ENCODE data around the gene ARHGAP31.
"Not testable (repeated sequence)": the region's sequence is repeated elsewhere in the genome, so short reads cannot be mapped to it uniquely, and the experiment has no call there.

Gene ARHGAP31, protein sequence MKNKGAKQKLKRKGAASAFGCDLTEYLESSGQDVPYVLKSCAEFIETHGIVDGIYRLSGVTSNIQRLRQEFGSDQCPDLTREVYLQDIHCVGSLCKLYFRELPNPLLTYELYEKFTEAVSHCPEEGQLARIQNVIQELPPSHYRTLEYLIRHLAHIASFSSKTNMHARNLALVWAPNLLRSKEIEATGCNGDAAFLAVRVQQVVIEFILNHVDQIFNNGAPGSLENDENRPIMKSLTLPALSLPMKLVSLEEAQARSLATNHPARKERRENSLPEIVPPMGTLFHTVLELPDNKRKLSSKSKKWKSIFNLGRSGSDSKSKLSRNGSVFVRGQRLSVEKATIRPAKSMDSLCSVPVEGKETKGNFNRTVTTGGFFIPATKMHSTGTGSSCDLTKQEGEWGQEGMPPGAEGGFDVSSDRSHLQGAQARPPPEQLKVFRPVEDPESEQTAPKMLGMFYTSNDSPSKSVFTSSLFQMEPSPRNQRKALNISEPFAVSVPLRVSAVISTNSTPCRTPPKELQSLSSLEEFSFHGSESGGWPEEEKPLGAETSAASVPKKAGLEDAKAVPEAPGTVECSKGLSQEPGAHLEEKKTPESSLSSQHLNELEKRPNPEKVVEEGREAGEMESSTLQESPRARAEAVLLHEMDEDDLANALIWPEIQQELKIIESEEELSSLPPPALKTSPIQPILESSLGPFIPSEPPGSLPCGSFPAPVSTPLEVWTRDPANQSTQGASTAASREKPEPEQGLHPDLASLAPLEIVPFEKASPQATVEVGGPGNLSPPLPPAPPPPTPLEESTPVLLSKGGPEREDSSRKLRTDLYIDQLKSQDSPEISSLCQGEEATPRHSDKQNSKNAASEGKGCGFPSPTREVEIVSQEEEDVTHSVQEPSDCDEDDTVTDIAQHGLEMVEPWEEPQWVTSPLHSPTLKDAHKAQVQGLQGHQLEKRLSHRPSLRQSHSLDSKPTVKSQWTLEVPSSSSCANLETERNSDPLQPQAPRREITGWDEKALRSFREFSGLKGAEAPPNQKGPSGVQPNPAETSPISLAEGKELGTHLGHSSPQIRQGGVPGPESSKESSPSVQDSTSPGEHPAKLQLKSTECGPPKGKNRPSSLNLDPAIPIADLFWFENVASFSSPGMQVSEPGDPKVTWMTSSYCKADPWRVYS (N-terminal part only)

DNA sequence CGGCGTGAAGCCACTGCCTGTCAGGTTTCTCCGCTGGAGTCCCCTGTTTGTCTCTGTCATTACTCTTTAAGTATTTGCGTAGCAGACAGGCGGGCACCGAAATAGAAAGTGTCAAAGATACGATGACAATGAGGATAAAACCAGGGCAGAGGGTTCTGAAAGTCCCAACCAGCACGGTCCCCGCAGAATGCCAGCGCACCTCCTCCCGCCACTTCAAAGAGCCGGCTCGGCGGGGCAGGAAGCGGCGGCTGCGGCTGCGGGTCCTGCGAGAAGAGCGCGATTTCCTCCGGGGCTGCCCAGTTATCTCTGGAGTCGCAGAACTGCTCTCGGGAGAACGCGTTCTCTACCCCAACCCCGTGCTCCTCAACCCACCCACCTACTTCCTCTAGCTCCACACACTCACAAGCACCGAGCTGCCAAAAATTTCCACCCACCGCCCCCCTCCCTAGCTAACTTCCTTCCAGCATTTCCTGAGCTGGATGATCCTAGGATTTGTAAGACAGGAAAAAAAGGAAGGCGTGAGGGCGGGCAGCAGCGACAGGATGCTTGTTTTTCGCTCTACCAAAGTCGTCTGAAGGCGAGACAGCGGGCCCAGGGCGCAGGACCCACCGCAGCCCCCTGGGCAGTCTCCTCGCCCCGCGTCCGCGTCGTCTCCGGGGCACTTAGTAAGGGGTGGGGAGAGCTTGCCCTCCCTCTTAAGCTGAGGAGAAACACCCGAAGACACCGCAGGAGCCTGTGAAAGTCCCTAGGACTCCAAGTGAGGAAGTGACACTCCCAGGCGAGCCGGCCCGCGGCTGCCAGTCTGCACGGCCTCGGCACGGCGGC, at the start of gene ARHGAP31:
TSS of gene ARHGAP31 (plus strand) at position 513 of the 825 bp plus-strand sequence. CDS start 522 bp downstream, outside the sequence.
- DNase-seq, result peak; percentile 53

DNA sequence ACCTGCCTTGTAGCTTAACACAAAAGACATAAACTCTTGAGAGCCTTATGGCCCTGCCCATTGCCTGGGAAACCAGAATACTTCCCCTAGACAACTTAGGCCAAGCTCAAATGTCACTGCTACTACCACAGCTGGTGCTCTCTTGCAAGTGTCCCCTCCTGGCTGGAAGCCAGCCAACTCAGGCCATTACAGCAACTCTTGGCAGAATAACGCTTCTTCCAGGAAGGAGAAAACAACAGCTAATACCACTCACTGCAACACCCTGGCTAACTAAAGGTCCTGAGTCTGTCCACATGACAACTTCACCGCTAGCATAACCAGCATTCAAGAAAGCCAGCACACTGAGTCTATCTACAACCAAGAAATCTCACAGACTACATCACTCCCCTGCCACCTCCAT, 48.4 kb upstream of the ARHGAP31 start:
- peak; percentile 31 for DNase-seq

DNA sequence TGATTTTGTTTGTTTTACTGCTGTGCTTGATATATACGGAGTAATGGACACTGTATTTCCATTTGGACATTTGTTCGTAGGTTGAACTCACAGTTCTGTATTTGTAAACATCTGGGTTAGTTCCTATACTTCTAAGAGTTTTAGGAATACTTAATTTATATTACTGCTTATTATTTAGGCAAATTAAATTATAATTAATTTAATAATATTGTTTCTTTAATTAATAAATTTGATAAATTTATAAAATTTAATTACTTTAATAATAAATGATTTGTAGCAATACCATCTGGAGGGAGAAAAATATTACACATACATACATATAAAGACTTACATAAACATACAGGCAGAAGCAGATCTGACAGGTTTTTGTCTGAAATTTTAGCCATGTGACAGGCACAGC, 39.0 kb upstream of the ARHGAP31 start:
- no peak for DNase-seq

DNA sequence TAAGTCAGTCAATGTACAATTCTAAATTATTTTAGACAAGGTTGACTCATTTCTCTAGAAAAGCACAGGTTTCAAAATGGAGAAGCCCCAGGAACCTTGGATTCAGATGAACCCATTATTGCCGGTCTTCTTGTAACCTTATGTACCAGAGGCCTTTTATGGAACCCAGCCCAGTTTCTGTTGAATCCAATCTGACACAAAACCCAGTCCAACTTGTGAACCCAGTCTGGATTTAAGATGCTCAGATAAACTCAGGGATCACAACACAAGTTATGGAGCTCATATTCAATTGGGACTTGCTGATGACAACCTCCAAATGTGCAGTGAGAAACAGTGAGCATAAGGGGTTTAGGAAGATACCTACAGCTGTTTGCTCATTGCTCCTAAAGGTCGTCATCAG, 37.1 kb upstream of the ARHGAP31 start:
- no peak for DNase-seq

DNA sequence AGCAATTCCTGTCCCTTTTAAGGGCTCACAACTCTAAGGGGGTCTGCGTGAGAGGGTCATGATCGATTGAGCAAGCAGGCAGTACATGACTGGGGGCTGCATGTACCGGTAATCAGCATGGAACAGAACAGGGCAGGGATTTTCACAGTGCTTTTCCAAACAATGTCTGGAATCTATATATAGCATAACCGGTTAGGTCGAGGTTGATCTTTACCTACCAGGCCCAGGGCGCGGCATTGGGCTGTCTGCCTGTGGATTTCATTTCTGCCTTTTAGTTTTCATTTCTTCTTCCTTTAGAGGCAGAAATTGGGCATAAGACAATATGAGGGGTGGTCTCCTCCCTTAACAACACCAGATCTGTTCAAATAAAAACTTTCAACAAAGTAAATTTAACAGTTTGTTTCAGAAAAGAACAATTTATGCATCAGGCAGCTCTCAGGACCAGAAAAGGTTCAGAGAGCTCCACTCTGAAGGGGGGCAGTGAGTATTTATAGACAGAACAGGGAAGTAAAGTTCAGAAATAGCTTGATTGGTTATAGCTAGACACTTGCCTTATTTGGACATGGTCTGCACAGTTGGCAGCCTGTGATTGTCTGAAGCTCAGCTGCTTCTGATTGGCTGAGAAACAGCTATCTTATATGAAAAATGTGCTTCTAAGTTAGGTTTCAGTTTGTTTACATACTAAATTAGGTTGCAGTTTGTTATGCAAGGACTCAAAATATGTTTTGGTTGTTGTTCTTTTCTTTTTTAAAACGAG, 36.4 kb upstream of the ARHGAP31 start:
- no peak for DNase-seq

DNA sequence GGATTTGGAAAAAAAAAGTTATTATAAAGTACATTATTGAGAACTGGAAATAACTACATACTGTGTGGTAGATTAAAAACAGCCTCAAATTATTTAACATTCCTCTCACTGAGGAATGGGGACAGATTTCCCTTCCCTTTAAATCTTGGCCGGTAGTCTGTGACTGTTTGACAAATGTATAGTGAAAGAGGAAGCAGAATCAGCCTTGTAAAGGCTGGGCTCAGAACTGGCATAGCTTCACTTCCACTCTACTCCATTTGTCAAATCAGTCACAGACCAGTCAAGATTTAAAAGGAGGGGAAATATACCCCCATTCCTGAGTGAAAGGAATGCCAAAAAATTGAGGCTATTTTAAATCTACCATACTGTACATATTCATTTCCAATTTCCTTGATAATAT, 35.3 kb upstream of the ARHGAP31 start:
- no peak for DNase-seq

DNA sequence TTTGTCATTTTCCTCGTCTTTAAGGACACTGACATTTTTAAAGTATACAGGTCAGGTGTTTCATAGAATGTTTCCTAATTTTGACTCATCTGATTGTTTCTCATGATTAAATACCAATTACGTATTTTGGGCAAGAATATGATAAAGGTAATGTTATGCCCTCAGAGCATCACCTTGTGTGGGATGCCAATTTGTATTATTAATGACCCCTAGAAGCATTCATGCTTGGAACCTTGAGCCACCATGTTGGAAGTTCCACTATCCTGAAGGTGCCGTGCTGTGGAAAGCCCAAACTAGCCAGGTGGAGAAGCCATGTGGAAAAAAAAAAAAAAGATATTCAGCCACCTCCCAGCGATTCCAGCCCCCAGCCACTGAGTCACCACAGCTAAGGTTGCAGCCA, 34.4 kb upstream of the ARHGAP31 start:
- DNase-seq, result no peak

DNA sequence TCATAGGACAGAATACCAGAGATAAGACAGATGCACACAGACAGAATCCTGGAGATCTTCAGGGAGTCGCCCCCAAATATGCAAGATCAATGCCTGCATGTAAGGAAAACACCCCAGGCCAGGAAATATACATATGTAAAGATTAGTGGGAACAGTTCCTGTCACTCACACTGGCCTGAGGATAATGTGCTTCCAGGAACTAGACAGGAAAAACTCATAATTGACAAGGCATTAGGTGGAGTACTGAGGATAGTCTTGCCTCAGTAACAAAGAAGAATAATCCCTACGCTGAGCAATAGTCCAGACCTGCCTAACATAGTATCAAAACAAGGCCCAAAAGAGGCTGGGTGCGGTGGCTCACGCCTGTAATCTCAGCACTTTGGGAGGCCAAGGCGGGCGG, 33.1 kb upstream of the ARHGAP31 start:
- no peak for DNase-seq

DNA sequence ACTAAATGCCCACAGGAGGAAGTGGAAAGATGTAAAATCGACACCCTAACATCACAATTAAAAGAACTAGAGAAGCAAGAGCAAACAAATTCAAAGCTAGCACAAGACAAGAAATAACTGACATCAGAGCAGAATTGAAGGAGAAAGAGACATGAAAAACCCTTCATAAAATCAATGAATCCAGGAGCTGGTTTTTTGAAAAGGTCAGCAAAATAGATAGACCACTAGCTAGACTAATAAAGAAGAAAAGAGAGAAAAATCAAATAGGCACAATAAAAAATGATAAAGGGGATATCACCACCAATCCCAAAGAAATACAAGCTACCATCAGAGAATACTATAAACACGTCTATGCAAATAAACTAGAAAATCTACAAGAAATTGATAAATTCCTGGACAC, 24.0 kb upstream of the ARHGAP31 start:
- DNase-seq, result not testable (repeated sequence)

DNA sequence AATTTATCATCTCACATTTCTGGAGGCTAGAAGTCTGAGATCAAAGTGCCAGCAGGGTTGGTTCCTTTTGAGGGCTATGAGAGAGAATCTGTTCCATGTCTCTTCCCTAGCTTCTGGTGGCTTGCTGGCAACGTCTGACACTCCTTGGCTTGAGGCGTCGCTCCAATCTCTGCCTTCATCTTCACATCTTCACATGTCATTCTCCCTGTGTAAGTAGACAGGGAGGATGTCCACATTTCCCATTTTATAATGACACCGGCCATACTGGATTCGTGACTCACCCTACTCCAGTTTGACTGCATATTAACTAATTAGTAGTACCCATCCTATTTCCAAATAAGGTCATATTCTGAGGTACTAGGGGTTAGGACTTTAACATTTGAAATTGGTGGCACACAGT, 17.5 kb upstream of the ARHGAP31 start:
- no peak for DNase-seq

DNA sequence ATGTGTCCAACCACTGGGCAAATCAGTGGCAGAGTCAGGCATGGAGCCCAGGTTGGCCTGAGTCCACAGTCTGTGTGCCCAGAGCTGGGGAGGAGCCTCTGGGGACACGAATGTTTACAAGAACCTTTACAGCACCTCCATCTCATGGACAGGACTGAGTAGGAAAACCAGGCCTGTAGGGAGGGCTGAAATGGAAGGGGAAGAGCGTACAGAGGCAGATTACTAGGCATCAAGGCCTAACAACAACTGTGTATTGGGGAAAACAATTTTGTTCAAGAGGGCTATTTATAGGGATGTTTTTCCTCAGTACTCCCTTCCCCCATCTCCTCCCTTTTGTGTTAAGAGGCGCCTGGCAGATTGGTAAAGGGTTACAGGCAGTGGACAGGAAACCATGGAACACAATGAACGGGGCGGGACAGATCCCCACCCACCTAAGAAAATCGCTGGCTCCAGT, 15.1 kb upstream of the ARHGAP31 start:
- DNase-seq, result peak; percentile 28

DNA sequence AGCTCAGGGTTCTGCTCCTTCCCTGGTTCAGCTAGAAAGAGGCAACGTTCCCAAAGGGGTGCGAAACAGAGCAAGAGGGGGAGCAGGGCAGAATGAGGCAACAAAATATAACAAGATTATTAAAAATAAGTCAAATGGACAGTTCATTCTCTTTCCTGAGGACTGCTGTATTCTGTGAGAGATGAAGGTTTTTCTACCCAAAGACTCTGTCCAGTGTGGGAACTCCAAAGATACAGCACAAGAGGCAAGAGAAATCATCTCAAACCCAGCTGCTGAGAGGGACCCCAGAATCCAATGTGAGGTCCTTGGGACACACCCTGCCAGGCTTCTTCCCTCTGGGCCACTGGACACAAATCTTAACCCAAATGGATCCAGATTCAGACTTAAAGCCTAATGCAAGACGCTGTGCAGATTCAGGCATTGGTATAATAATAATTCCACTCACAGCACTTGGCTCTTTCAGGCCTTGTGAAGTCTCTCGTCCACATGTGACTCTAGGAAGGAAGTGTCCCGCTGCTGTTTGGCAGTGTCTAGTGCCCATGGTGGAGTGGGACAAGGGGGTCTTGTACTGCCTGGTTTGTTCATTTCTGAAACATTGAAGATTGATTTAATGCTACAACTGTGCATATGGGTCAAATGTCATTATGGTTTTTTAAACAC, 14.5 kb upstream of the ARHGAP31 start:
- no peak for DNase-seq

DNA sequence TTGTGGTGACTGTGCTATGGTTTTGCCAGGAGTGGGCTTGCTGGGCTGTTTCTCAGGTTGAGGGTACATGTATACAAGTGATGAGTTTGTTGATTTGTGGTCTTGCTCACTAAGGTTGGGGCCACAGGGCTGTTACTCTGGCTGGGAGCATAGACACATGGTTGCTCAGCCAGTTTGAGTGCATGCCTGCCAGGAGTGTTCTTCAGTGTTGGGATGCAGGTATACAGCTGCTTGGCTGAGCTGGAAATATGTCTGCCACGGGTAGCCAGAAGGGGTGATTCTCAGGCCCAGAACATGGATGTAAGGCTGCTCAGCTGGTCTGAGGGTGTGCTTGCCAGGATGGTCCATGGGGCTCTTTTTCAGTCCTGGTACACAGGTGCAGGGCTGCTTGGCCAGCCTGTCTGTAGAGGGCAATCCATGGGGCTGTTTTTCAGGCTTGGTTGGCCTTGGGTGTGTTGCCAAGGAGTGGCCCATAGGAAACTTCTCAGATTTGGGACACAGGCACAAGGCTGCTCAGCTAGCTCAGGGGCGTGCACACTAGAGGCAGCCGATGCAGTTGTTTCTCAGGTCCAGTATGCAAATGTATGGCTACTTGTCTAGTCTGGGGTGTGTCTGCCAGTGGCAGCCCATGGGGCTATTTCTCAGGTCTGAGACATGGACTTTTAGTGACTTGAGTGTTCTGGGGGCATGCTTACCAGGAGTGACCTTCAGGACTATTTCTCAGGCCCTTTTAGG, 5.3 kb upstream of the ARHGAP31 start:
- DNase-seq, result no peak

DNA sequence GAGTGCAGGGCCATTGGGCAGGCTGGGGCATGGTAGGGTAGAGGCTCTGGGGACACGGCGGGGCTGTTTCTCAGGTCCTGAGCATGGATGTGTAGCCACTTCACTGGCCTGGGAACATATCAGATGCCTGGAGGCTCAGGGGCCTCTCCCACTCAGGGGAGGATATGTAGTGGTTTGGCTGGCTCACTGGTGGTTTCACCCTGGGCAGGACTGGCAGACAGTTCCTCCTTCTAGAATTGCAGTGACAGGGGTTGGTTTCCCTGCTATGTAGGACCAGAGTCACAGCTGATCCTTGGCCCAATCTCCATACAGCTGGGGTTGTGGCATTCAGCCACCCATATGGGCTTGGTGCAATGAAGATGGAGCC, 4.8 kb upstream of the ARHGAP31 start:
- DNase-seq, result no peak

DNA sequence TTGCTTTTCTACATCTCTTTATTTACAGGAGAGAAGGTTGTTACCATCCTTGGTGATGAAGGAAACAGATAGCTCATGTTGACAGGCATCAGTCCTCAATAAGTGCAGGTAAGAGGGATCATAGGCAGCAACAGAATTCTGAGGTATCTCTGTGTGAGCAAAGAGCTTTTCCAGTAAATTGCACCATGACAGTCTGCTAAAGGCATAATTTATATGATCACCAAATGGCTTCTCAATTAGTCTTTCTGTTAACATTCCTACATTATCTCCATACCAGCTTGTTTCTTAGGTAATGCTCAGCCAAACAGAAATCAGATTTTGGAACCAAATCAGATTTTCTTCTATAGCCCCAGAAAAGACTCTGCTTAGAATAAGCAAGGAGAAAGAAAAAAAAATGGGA, 3.6 kb upstream of the ARHGAP31 start:
- DNase-seq, result no peak

DNA sequence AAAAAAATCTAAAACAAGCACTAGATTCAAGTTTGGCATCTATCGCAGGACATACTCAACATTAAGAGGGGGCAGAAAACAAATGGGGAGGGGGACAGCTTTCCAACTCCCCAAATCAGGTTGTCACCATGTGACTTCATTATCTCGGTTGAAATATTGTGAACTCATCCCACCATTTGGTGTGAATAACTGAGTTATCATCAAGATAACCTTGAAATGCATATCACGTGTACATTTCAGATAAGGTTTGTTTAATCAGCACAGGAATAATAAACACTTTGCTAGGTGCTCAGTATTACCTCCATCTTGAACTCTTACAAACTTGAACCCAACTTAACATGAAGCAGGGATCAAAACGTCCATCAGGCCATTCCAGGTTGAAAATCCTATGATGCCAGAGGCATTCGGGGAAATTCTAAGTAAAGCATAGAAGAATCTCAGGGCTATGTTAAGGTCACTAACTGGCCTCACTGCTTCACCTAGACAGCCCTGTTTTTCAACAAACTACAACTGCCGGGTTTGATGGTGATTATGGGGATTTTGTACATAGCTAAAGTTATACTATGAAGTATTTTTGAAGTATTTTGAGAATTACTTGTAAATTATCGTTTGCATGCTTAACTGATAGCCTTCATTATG, 3.0 kb upstream of the ARHGAP31 start:
- no peak for DNase-seq

DNA sequence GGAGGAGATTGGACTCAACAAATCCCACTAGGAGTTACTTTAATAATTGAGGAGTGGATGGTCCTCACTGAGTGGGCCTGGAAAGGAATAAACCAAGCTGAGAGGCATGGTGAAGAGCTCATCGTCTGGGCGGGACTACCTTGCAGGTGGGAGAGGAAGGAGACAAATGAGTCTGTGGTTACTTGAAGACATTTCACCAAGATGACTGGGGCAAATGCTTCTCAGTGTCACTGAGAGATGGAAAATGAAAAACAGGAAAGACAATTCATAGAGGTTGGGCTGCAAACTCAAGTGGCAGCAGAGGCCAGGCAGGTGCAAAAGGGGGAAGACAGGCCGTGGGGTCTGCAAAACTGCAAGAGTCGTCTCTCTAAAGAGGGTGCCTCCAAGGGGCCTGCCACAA, 1.5 kb upstream of the ARHGAP31 start:
- DNase-seq, result no peak

DNA sequence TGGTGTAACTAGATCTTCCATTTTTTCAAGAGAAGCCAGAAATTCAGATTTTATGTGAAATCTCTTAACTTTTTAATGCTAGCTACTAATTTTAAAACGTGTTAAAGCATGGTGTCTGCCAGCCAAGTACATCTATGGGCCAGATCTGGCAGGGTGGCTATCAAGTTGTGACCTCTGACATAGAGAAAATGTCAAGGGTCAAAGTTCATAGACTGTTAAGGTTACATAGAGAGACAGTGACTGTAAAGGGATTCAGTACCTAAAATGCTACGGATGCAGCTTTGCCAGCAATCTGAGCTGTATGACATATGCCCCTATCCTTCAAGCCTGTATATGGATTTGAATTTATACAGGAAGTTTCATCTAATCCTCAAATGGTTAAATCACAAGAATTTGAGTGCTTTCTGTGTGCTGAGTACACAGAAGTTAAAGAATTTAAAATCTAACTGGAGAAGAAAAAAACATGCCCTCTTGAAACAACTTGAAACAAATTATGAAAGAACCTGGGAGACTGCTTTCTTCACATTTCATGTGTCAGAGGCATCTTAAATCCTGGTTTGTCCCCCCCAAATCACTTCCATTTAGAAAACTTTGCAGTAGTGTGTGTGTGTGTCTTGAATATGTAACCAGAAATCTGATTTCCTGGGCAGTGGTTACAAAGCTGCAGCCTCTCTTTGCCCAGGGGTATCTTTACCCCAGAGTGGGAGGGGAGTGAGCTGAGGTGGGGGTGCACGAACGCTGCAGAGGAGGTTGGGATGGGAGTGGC, 895 bp upstream of the ARHGAP31 start:
- no peak for DNase-seq

All from NCI-H1105 treated with DMSO at 0.1 percent for 48 hours (cell line).